KMS-11 (cell line): ENCODE data around the gene TLL2.

Source experiments
- H2AFZ ChIP-seq: fragments of 200-600 bp; sonication (generic); 2 replicates; pipeline ENCODE4 v1.6.1; 2016; ENCODE audit warnings: antibody characterized with exemption, mixed run types, low read depth
- H3K27ac ChIP-seq: fragments of 200-600 bp; sonication (generic); 2 replicates; pipeline ENCODE4 v1.6.1; 2016; ENCODE audit warnings: mild to moderate bottlenecking, mixed run types
- H3K27me3 ChIP-seq: fragments of 200-600 bp; sonication (generic); 2 replicates; pipeline ENCODE4 v1.6.1; 2017; ENCODE audit warnings: mild to moderate bottlenecking, low read depth, mixed run types, moderate library complexity; ENCODE audit not compliant: insufficient read depth
- H3K36me3 ChIP-seq: fragments of 200-600 bp; sonication (generic); 2 replicates; pipeline ENCODE4 v1.6.1; 2017; ENCODE audit warnings: mild to moderate bottlenecking, mixed run types; ENCODE audit not compliant: insufficient read depth
- H3K4me1 ChIP-seq: fragments of 200-600 bp; sonication (generic); 2 replicates; pipeline ENCODE4 v1.6.1; 2016; ENCODE audit warnings: mild to moderate bottlenecking, low read depth, mixed run types; ENCODE audit not compliant: poor library complexity, severe bottlenecking
- H3K4me2 ChIP-seq: fragments of 200-600 bp; sonication (generic); 2 replicates; pipeline ENCODE4 v1.7.0; 2016; ENCODE audit warnings: mild to moderate bottlenecking, mixed run types
- H3K4me3 ChIP-seq: fragments of 200-600 bp; sonication (generic); IDR thresholded peaks from 2 replicates; pipeline ENCODE4 v1.6.1; 2017; ENCODE audit warnings: low read depth, low read length, mixed read lengths; ENCODE audit not compliant: insufficient read depth
- H3K79me2 ChIP-seq: fragments of 200-600 bp; sonication (generic); 2 replicates; pipeline ENCODE4 v1.6.1; 2016; ENCODE audit warnings: low read depth, mixed run types; ENCODE audit not compliant: insufficient read depth
- H3K9ac ChIP-seq: fragments of 200-600 bp; sonication (generic); 2 replicates; pipeline ENCODE4 v1.6.1; 2016; ENCODE audit warnings: mild to moderate bottlenecking, mixed run types
- H4K20me1 ChIP-seq: fragments of 200-600 bp; sonication (generic); 2 replicates; pipeline ENCODE4 v1.6.1; 2016; ENCODE audit warnings: mild to moderate bottlenecking, mixed run types; ENCODE audit not compliant: insufficient read depth
- TF ChIP-seq, protein P1 (sequence below): fragments of 200-600 bp; sonication (generic); conservative IDR thresholded peaks from 2 replicates; pipeline ENCODE4 v1.6.1; 2017; ENCODE audit warnings: low read depth, mild to moderate bottlenecking, antibody characterized with exemption, low read length, moderate library complexity, mixed read lengths

TLL2 gene

DNA sequence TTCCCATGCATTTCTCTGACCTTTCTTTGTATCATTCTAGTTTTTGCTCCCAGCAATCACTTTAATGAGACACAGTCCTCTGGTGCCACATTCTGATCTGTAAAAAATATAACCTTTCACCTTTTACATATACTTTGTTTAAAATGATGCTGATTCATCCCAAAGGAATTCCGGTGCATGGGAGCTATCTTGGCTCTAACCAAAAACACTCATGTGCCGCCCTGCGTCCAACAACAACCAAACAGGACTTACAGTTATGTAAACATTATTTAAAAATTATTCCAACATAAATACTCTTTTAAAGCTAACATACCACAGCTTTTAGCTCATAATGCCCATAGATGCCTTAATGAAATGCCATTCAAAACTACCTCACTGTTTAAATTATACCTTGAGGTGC is 147.2 kb downstream of the TLL2 start:
- TF ChIP-seq, protein P1, sequence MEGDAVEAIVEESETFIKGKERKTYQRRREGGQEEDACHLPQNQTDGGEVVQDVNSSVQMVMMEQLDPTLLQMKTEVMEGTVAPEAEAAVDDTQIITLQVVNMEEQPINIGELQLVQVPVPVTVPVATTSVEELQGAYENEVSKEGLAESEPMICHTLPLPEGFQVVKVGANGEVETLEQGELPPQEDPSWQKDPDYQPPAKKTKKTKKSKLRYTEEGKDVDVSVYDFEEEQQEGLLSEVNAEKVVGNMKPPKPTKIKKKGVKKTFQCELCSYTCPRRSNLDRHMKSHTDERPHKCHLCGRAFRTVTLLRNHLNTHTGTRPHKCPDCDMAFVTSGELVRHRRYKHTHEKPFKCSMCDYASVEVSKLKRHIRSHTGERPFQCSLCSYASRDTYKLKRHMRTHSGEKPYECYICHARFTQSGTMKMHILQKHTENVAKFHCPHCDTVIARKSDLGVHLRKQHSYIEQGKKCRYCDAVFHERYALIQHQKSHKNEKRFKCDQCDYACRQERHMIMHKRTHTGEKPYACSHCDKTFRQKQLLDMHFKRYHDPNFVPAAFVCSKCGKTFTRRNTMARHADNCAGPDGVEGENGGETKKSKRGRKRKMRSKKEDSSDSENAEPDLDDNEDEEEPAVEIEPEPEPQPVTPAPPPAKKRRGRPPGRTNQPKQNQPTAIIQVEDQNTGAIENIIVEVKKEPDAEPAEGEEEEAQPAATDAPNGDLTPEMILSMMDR, result no peak
- no peaks in the 10 kb centered on the region for H4K20me1 ChIP-seq
- no peak overlapping the region for H3K27ac ChIP-seq
- no peaks in the 10 kb centered on the region for H3K36me3 ChIP-seq
- H3K79me2 ChIP-seq, result no peaks in the 10 kb centered on the region
- H2AFZ ChIP-seq, result no peak overlapping the region
- no peaks in the 10 kb centered on the region for H3K4me1 ChIP-seq
- H3K4me2 ChIP-seq, result no peak overlapping the region
- H3K27me3 ChIP-seq, result no peaks in the 10 kb centered on the region
- H3K4me3 ChIP-seq, result no peak overlapping the region
- no peak overlapping the region for H3K9ac ChIP-seq

DNA sequence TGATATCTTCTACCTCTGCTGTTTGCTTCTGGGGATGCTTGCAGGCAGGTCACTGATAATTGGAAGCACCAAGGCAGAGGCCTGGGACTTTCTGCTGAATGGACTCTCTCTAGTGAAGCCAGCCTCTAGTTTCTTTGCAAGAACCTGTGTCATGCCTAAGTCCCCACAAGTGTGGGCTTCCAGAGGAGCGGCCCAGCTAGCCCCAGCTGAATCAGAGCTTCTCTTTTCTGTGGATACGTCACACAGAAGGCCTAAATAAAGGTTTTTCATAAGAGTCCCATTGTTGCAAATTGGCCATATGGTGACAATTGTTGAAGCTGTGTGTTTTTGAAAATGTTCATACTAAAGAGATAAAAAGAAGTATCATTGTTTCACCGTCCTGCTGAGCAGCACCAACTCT is 148.2 kb downstream of the TLL2 start:
- H3K4me2 ChIP-seq, result no peak overlapping the region
- no peaks in the 10 kb centered on the region for H3K27me3 ChIP-seq
- H3K4me3 ChIP-seq, result no peak overlapping the region
- TF ChIP-seq, protein P1, result no peak
- no peaks in the 10 kb centered on the region for H3K36me3 ChIP-seq
- no peaks in the 10 kb centered on the region for H3K79me2 ChIP-seq
- H3K27ac ChIP-seq, result no peak overlapping the region
- no peaks in the 10 kb centered on the region for H4K20me1 ChIP-seq
- H3K4me1 ChIP-seq, result no peaks in the 10 kb centered on the region
- H2AFZ ChIP-seq, result no peak overlapping the region
- H3K9ac ChIP-seq, result no peak overlapping the region

DNA sequence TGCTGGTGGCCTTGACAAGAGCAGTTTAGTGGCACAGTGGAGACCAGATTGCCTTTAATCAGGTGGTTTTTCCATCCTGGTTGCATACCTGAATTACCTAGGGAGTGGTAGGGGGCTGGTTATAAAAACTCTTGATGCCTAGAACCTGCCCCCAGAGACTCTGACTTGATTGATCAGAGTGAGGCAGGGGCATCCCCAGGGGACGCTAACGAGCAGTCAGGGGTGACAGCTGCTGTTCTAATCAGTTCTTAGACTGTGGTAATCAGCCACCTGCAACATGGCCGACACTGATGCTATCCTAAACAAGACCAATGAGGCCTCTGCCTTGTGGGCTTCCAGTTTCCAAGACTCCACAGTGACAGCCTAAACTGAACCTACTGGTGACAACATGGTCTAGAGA is 153.0 kb downstream of the TLL2 start:
- Histone ChIP-seq H3K4me1 (no peaks in the 10 kb centered on the region), H3K27ac (no peak overlapping the region), H4K20me1 (no peaks in the 10 kb centered on the region), H3K36me3 (no peaks in the 10 kb centered on the region), H3K4me2 (no peak overlapping the region), H3K4me3 (no peak overlapping the region), H2AFZ (no peak overlapping the region), H3K27me3 (no peaks in the 10 kb centered on the region), H3K9ac (no peak overlapping the region), H3K79me2 (no peaks in the 10 kb centered on the region)
- TF ChIP-seq, protein P1, result no peak

DNA sequence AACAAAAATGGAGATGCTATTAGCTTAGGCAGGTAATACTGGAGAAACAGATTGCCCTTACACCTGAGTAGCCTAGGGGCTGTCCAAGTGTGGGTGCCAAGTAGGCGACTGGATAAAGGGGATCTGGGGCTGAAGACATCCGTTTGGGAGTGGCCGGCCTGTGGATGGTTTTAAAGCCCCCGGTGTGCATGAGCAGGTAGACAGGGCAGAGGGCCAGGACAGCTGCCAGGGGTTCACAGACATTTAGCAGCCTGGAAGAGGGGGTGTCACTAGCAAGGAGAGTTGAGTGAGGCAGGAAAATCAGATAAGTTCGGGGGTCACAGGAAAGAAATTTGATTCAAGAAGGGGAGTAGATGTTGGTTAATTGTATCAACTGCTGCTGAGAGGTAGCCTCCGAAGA is 153.4 kb downstream of the TLL2 start:
- Histone ChIP-seq H4K20me1 (no peaks in the 10 kb centered on the region), H2AFZ (no peak overlapping the region), H3K4me2 (no peak overlapping the region), H3K27me3 (no peaks in the 10 kb centered on the region), H3K27ac (no peak overlapping the region), H3K79me2 (no peaks in the 10 kb centered on the region), H3K36me3 (no peaks in the 10 kb centered on the region), H3K4me1 (no peaks in the 10 kb centered on the region), H3K4me3 (no peak overlapping the region), H3K9ac (no peak overlapping the region)
- TF ChIP-seq, protein P1, result no peak

DNA sequence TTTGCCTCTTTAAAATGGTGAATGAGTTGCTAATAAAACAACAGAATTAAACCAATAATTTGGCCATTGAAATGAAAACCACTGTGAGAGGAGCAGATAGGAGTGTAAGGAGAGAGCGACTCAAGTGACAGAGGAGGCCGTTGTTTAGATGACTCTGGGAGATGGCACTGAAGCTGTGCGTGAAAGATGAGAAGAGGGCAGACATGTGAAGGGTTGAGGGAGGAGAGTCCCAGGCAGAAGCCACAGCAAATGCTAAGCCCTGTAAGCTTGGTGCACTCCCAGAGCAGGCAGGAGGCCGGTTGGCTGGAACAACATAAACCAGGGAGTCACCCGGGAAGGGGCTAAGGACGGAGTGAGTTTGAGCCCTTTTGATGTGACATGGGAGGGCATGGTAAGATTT is 154.1 kb downstream of the TLL2 start:
- H3K36me3 ChIP-seq, result no peaks in the 10 kb centered on the region
- H3K9ac ChIP-seq, result no peak overlapping the region
- H3K4me3 ChIP-seq, result no peak overlapping the region
- no peaks in the 10 kb centered on the region for H3K27me3 ChIP-seq
- TF ChIP-seq, protein P1, result no peak
- H3K79me2 ChIP-seq, result no peaks in the 10 kb centered on the region
- H3K4me2 ChIP-seq, result no peak overlapping the region
- H3K27ac ChIP-seq, result no peak overlapping the region
- H4K20me1 ChIP-seq, result no peaks in the 10 kb centered on the region
- H2AFZ ChIP-seq, result no peak overlapping the region
- H3K4me1 ChIP-seq, result no peaks in the 10 kb centered on the region
